ENCODE results near the gene IDH3G. TPM values are rescaled to one million over a fixed set of nuclear protein-coding genes. Genes with fewer than 3 reads are reported as not detected.

The IDH3G gene
- polyA plus RNA-seq, 3 donors, result 34.9 to 81.0 (median 51.6) TPM

GRCh38 chrX:153777261-153778090 lies 16.7 kb downstream of the IDH3G start:
- no peak overlapping the region for H3K27ac ChIP-seq (ENCODE audit: low read depth, low read length)
- WGBS, 3 donors, result 76 to 90% (median 89%) methylated on average over 12 to 34 of the region's 34 CpGs

GRCh38 chrX:153776611-153777045 lies 17.5 kb downstream of the IDH3G start:
- no peak overlapping the region for H3K27ac ChIP-seq (ENCODE audit: low read depth, low read length)
- 75 to 100% (median 80%) methylated on average over 1 to 9 of the region's 22 CpGs for whole genome bisulfite sequencing, 3 donors

GRCh38 chrX:153776120-153776599 lies 18.0 kb downstream of the IDH3G start:
- 72 to 93% (median 85%) methylated on average over 4 to 20 of the region's 20 CpGs for WGBS, 3 donors
- no peak overlapping the region for H3K27ac ChIP-seq (ENCODE audit: low read depth, low read length)

GRCh38 chrX:153775293-153776119 lies 18.7 kb downstream of the IDH3G start:
- no peak overlapping the region for H3K27ac ChIP-seq (ENCODE audit: low read depth, low read length)
- 84 to 95% (median 93%) methylated on average over 19 to 42 of the region's 42 CpGs for WGBS, 3 donors

DNA sequence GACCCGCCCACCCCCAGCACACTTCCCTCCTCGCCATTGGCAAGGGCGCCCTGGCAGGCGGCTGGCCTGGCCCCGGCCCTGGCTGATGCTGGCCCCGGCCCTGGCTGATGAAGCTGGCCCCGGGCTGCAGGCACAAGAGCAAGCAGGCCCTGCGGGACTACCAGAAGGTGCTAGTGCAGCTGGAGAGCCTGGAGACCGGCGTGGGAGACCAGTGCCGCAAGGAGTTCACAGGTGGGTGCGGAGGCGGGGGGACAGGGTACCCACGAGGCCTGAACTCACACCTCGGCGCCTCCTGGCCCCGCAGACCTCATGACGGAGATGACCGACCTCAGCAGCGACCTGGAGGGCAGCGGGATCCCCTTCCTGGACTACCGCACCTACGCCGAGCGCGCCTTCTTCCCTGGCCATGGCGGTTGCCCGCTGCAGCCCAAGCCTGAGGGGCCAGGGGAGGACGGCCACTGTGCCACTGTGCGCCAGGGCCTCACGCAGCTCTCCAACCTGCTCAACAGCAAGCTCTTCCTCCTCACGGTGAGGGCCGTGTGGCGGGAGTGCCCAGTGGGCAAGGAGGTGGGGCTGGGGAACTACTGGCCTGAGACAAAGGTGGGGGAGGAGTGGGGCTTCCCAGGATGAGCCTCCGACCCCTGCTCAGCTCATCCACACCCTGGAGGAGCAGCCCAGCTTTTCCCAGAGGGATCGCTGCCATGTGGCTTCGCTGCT lies 19.4 kb downstream of the IDH3G start:
- 90 to 93% (median 92%) methylated on average over 17 to 37 of the region's 37 CpGs for WGBS, 3 donors
- no peak overlapping the region for H3K27ac ChIP-seq (ENCODE audit: low read depth, low read length)

- H3K27ac ChIP-seq (ENCODE audit: low read depth, low read length), result no peak overlapping the region
- WGBS, 3 donors, result 92 to 96% (median 94%) methylated on average over 22 to 48 of the region's 48 CpGs
These were observed 20.2 kb downstream of the IDH3G start for GRCh38 chrX:153773741-153774575.

DNA sequence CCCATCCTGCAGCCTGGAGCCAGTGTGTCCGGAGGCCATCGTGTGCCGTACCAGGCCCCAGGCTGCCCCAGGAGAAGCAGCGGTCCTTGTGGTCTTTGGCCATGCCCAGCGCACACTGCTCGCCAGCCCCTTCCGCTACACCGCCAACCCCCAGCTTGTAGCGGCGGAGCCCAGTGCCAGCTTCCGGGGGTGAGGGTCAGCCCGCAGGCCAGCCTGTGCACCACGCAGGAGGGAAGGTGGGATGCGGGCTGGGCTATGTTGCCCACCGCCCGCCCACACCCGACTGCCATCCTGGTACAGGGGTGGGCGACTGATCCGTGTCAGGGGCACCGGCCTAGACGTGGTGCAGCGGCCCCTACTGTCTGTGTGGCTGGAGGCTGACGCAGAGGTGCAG lies 21.0 kb downstream of the IDH3G start:
- H3K27ac ChIP-seq (ENCODE audit: low read depth, low read length), result no peak overlapping the region
- WGBS, 3 donors, result 91 to 97% (median 95%) methylated on average over 6 to 23 of the region's 23 CpGs

GRCh38 chrX:153772316-153773217 lies 21.6 kb downstream of the IDH3G start:
- 79 to 85% (median 84%) methylated on average over 7 to 21 of the region's 21 CpGs for WGBS, 3 donors

GRCh38 chrX:153771415-153772315 lies 22.5 kb downstream of the IDH3G start:
- 83 to 92% (median 89%) methylated on average over 27 to 37 of the region's 37 CpGs for WGBS, 3 donors
- H3K27ac ChIP-seq (ENCODE audit: low read depth, low read length), result no peak overlapping the region

More at GRCh38 chrX:153772316-153773217, 21.6 kb downstream of the IDH3G start:
- H3K27ac ChIP-seq (ENCODE audit: low read depth, low read length), result no peak overlapping the region

DNA sequence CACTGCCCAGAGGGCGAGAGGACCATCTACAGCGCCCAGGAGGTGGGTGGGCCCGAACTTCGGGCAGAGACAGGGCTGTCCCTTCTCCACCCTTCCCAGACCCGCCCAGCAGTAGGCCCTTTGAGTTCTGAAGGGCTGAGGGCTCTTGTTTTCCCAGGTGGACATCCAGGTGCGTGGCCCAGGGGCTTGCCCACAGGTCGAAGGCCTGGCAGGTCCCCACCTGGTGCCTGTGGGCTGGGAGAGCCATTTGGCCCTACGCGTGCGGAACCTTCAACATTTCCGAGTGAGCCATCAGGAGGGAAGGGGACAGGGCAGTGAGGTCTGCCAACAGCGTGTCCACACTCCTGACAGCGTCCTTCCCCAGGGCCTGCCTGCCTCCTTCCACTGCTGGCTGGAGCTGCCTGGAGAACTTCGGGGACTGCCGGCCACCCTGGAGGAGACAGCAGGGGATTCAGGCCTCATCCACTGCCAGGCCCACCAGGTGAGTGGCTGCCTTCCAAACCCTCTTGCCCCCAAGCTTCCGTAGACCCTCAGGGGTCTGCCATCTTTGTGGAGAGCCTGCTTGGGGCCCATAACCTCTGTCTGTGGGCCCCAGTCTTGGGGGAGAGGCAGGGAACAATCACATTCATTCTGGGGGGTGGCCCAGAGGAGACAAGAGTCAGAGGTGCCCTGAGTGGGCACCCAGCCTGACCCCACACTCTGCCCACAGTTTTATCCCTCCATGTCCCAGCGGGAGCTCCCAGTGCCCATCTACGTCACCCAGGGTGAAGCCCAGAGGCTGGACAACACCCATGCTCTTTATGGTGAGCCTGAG lies 23.4 kb downstream of the IDH3G start:
- 84 to 92% (median 92%) methylated on average over 9 to 18 of the region's 18 CpGs for WGBS, 3 donors
- H3K27ac ChIP-seq (ENCODE audit: low read depth, low read length), result no peak overlapping the region

DNA sequence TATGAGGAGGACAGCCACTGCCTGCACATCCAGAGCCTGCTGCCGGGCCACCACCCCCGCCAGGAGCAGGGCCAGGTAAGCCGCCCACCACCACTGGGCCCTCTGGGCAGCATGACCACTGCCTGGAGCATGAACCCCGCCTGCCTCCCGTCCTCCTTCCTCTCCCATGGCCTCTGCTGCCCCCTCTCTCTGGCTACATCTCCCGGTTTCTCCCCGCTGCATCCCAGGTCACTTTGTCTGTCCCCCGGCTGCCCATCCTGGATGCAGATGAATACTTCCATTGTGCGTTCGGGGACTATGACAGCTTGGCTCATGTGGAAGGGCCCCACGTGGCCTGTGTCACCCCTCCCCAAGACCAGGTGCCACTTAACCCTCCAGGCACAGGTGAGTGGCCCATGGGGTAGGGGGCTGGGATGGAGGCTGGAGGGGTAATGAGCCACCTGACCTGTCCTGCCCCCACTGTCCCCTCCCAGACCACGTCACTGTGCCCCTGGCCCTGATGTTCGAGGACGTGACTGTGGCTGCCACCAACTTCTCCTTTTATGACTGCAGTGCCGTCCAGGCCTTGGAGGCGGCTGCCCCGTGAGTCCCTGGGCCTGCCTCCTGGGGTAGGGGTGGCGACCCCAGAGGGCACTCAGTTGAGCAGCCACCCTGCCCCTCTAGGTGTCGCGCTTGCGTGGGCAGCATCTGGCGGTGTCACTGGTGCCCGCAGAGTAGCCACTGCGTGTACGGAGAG lies 24.1 kb downstream of the IDH3G start:
- WGBS, 3 donors, result 82 to 84% (median 84%) methylated on average over 16 to 25 of the region's 25 CpGs
- no peak overlapping the region for H3K27ac ChIP-seq (ENCODE audit: low read depth, low read length)

- 88 to 95% (median 89%) methylated on average over 11 to 23 of the region's 23 CpGs for WGBS, 3 donors
- no peak overlapping the region for H3K27ac ChIP-seq (ENCODE audit: low read depth, low read length)
These were observed 24.9 kb downstream of the IDH3G start for GRCh38 chrX:153769158-153769864.

DNA sequence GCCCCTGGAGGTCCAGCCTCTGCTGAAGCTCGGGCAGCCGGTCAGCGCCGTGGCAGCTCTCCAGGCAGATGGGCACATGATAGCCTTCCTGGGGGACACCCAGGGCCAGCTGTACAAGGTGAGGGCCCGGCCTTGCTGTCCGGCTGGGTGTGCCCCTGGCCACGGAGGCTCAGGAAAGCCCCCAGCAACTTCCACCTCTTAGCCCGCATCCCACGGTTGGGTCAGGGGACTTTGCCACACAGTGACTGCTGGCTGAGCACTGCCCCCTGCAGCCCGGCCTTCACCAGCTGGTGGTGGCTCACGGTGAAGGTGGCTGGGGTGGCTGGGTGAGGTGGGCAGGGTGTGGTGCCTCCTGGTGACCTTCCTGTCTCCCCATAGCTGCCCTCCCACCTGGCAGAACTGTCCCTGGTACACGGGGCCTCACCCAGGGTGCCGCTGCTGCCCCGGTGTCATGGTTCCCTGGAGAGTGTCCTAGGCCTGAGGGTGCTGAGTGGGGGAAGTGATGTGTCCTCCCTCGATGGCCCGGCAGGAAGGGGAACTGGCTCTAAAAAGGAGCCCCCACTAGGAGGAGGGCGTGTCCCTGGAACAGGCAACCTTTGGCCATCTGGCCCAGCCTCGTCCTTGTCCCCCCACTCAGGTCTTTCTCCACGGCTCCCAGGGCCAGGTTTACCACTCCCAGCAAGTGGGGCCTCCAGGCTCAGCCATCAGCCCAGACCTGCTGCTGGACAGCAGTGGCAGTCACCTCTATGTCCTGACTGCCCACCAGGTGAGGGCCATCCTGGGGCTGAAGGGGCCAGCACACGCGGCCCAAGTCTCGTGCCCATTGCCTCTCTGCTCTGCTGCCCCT lies 25.6 kb downstream of the IDH3G start:
- no peak overlapping the region for H3K27ac ChIP-seq (ENCODE audit: low read depth, low read length)
- WGBS, 3 donors, result 75 to 80% (median 76%) methylated on average over 13 to 22 of the region's 22 CpGs
